22Rv1 (cell line): ENCODE data around the gene PTPRJ.

Experiments
- ZFX ChIP-seq: fragments of 450-650 bp; IDR thresholded peaks from 2 replicates; pipeline ENCODE4 v1.6.1; 2017; ENCODE audit warnings: antibody characterized with exemption, borderline replicate concordance
- TF ChIP-seq, protein P1 (sequence below): fragments of 450-650 bp; IDR thresholded peaks from 2 replicates; pipeline ENCODE4 v1.5.1; 2017; ENCODE audit warnings: mild to moderate bottlenecking

DNA sequence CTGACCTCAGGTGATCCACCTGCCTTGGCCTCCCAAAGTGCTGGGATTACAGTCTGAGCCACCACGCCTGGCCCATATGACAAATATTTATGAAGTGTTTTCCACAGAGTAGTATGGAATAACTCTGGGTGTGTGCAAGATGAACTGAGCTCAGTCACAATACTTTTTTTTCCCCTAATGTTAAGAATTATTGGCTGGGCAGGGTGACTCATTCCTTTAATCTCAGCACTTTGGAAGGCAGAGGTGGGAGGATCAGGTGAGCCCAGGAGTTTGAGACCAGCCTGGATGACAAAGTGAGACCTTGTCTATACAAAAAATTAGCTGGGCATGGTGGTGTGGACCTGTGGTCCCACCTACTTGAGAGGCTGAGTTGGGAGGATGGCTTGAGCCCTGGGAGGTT, 6.4 kb downstream of the PTPRJ start:
- TF ChIP-seq, protein P1, sequence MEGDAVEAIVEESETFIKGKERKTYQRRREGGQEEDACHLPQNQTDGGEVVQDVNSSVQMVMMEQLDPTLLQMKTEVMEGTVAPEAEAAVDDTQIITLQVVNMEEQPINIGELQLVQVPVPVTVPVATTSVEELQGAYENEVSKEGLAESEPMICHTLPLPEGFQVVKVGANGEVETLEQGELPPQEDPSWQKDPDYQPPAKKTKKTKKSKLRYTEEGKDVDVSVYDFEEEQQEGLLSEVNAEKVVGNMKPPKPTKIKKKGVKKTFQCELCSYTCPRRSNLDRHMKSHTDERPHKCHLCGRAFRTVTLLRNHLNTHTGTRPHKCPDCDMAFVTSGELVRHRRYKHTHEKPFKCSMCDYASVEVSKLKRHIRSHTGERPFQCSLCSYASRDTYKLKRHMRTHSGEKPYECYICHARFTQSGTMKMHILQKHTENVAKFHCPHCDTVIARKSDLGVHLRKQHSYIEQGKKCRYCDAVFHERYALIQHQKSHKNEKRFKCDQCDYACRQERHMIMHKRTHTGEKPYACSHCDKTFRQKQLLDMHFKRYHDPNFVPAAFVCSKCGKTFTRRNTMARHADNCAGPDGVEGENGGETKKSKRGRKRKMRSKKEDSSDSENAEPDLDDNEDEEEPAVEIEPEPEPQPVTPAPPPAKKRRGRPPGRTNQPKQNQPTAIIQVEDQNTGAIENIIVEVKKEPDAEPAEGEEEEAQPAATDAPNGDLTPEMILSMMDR: no peak
- TF ChIP-seq ZFX: no peak
